Suppressor macrophage treated with lipopolysaccharide for 1 hour (primary cell): ENCODE measurements around the gene TTLL7.

ENCODE experiments used
- DNase-seq, 3 donors: peaks; one replicate each; pipeline ENCODE4 v3.0.0-alpha.2; 2020 to 2022

Gene TTLL7

GRCh38 chr1:83857716-83858115, 141.2 kb downstream of the TTLL7 start:
- no peak for DNase-seq

GRCh38 chr1:83857103-83857502, 141.8 kb downstream of the TTLL7 start:
- DNase-seq = peak; percentile 8 to 47 (median 24)

GRCh38 chr1:83856381-83856780, 142.6 kb downstream of the TTLL7 start:
- DNase-seq = no peak

GRCh38 chr1:83854456-83854855, 144.5 kb downstream of the TTLL7 start:
- no peak for DNase-seq

- no peak for DNase-seq
These were observed 148.1 kb downstream of the TTLL7 start for GRCh38 chr1:83850834-83851233.

GRCh38 chr1:83849191-83850061, 149.5 kb downstream of the TTLL7 start:
- no peak for DNase-seq

GRCh38 chr1:83846138-83846537, 152.8 kb downstream of the TTLL7 start:
- no peak for DNase-seq

- peak; percentile 7 to 35 (median 24) for DNase-seq
These were observed 153.4 kb downstream of the TTLL7 start for GRCh38 chr1:83845437-83846071.

DNA sequence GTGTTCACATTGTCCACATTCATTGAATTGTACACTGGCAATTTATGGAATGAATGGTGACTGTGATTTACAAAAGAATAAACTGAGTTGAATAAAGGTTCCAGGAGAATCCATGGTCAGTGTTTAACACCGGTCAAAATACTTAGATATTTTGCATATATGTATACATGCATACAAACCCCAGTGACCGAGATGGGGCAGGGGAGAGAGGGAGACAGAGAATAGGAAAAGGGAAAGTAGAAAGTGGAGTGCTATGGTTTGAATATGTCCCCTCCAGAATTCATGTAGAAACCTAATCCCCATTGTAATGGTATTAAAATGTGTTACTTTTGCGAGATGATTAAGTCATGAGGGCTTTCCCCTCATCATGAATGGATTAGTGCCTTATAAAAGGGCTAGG, 154.4 kb downstream of the TTLL7 start:
- no peak for DNase-seq

DNA sequence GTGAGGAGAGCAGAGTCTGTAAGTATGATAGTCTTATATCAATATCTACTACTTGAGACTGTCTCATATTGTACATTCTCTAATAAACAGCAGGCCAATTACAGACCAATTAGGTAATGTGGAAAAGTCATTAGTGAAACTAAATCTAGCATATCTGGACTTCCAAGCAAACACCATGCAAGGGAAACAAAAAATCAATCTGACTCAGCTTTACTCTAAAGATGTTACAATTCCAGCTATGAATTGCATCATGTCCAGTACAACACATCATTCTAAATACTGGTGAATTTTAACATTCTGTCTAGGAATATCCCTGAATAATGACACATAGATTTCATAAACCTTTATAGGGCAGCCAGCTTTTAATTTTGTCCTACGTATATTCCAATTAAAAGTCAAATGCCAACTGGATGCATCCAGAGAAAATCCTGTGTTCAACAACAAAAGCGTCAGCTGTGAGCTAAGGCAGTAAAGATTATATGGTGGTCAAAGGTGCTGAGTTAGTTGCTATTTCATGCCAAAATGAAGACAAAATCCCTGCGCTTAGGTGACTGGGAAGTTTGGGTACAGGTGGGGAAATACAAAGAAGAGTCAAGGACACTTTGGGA, 159.3 kb downstream of the TTLL7 start:
- DNase-seq = peak; percentile 8 to 59 (median 47)

- DNase-seq = no peak
These were observed 160.4 kb downstream of the TTLL7 start for GRCh38 chr1:83838573-83838972.

- DNase-seq = no peak
These were observed 162.4 kb downstream of the TTLL7 start for GRCh38 chr1:83836543-83836942.

GRCh38 chr1:83834621-83835264, 164.2 kb downstream of the TTLL7 start:
- DNase-seq = no peak

GRCh38 chr1:83832194-83832593, 166.7 kb downstream of the TTLL7 start:
- DNase-seq = no peak

DNA sequence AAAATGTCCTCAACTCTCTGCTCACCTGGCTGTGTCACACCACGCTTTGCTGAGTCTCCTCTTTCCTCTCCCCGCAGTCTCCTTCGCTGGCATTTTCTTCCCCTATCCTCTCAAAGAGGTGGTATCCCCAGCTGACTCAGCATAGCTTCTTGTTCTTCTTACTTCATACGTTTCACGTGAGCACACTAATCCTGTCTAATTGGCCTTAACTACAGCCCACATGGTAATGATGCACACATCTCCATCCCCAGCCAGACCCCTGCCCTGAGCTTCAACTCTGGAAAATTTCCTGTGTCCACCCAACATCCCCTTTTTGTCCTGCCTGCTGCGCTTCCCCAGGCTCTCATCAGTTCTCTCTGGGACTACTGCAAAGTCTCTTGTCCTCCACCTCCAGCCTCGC, 169.8 kb downstream of the TTLL7 start:
- peak; percentile 25 to 58 (median 32) for DNase-seq

DNA sequence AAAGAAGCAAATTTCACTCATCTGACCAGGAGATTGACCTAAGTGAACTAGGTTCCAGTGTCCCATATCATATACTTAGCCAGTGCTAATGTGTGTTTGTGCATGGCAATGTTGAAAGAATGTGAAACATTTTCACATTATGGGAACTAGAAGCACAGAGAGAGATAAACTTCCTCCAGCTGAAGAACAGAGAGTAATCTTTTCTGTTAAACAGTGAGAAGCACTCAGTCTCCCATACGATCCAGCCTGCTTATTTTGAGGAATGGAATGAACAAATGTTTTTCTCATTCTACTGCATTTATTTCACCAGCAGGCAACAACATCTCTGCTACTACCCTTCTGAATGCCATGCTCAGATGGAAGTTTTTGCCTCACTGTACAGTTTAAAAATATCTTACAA, 170.5 kb downstream of the TTLL7 start:
- DNase-seq = no peak

- no peak for DNase-seq
These were observed 171.2 kb downstream of the TTLL7 start for GRCh38 chr1:83827741-83828140.

GRCh38 chr1:83822208-83822607, 176.7 kb downstream of the TTLL7 start:
- peak in 2 of 3 donors; percentile 16 to 24 for DNase-seq

GRCh38 chr1:83819436-83819835, 179.5 kb downstream of the TTLL7 start:
- DNase-seq = no peak

GRCh38 chr1:83818916-83819315, 180.0 kb downstream of the TTLL7 start:
- peak; percentile 73 to 88 (median 87) for DNase-seq

DNA sequence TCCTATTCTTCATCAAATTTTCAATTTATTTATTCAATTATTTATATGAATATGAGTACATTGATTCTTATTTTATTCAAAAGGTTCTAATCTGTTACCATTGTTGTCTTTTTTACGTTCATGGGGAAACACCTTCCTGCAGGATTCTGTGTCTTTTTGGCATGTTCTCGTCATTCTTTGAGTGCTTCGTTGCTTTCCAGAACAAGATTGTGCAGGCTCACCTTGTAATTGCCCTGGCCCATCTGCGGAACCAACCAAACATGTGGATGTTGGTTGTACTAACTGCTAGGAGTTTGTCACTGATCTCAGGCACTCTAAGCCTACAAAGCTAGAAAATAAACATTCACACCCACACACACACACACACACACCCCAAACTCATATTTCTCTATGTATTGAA, 182.1 kb downstream of the TTLL7 start:
- no peak for DNase-seq

GRCh38 chr1:83815330-83815729, 183.6 kb downstream of the TTLL7 start:
- no peak for DNase-seq
